ENCODE results near the gene RAB41.
"Not testable (repeated sequence)": the region's sequence is repeated elsewhere in the genome, so short reads cannot be mapped to it uniquely, and the experiment has no call there.

Gene RAB41

GRCh38 chrX:70264784-70265183 lies 17.2 kb upstream of the RAB41 start:
- H3K27ac ChIP-seq = no peak overlapping the region
- TF ChIP-seq CTCF (conservative IDR thresholded peaks at IDR 0.05) = no peak

GRCh38 chrX:70268034-70268433 lies 13.9 kb upstream of the RAB41 start, which contains the start of gene ARR3:
Gene ARR3 (plus strand): TSS chrX:70268334. CDS start chrX:70269386, 1,052 bp downstream.
- TF ChIP-seq CTCF (conservative IDR thresholded peaks at IDR 0.05) = no peak
- no peak within 1 kb of the TSS for H3K27ac ChIP-seq

- not testable (repeated sequence) for H3K27ac ChIP-seq
Measured at GRCh38 chrX:70274029-70274428, 7.9 kb upstream of the RAB41 start.

GRCh38 chrX:70279081-70279480 lies 2.9 kb upstream of the RAB41 start:
- H3K27ac ChIP-seq = no peak overlapping the region
- TF ChIP-seq CTCF (conservative IDR thresholded peaks at IDR 0.05) = no peak

GRCh38 chrX:70280573-70280972 lies 1.4 kb upstream of the RAB41 start:
- TF ChIP-seq CTCF (conservative IDR thresholded peaks at IDR 0.05) = no peak
- H3K27ac ChIP-seq = no peak overlapping the region

- TF ChIP-seq CTCF (conservative IDR thresholded peaks at IDR 0.05) = no peak
- H3K27ac ChIP-seq = peak overlapping the region; percentile 58
Measured at GRCh38 chrX:70289168-70289792, 7.3 kb downstream of the RAB41 start.

GRCh38 chrX:70289793-70290770 lies 8.1 kb downstream of the RAB41 start, which contains the start of the genes KIF4A and PDZD11:
Gene KIF4A (plus strand): TSS chrX:70290104. CDS start chrX:70290459, 355 bp downstream.
Gene PDZD11 (minus strand): TSS chrX:70289927. CDS start chrX:70289341, 586 bp downstream.
- H3K27ac ChIP-seq = peak within 1 kb of the TSS; percentile 58
- TF ChIP-seq CTCF (conservative IDR thresholded peaks at IDR 0.05) = no peak
